ENCODE measurements around the gene GNB4.

GNB4 gene

GRCh38 chr3:179418610-179419009 is 32.7 kb downstream of the GNB4 start:
- Mint-ChIP-seq H3K4me3 (no peak overlapping the region), H3K27me3 (no peaks in the 10 kb centered on the region), H3K9me3 (no peaks in the 10 kb centered on the region), H3K4me1 (no peaks in the 10 kb centered on the region), H3K36me3 (ENCODE audit: low read depth) (no peaks in the 10 kb centered on the region), H3K27ac (no peak overlapping the region)
- ATAC-seq (no peak), DNase-seq (no peak)

GRCh38 chr3:179416681-179417080 is 34.6 kb downstream of the GNB4 start:
- H3K4me3 Mint-ChIP-seq: no peak overlapping the region
- no peaks in the 10 kb centered on the region for H3K9me3 Mint-ChIP-seq
- no peaks in the 10 kb centered on the region for H3K4me1 Mint-ChIP-seq
- H3K27ac Mint-ChIP-seq: no peak overlapping the region
- no peaks in the 10 kb centered on the region for H3K36me3 Mint-ChIP-seq (ENCODE audit: low read depth)
- DNase-seq: no peak
- ATAC-seq: no peak
- H3K27me3 Mint-ChIP-seq: no peaks in the 10 kb centered on the region

GRCh38 chr3:179415377-179415776 is 35.9 kb downstream of the GNB4 start:
- no peak overlapping the region for H3K4me3 Mint-ChIP-seq
- H3K27me3 Mint-ChIP-seq: no peaks in the 10 kb centered on the region
- H3K27ac Mint-ChIP-seq: no peak overlapping the region
- no peaks in the 10 kb centered on the region for H3K9me3 Mint-ChIP-seq
- H3K36me3 Mint-ChIP-seq (ENCODE audit: low read depth): no peaks in the 10 kb centered on the region
- ATAC-seq: no peak
- no peak for DNase-seq
- no peaks in the 10 kb centered on the region for H3K4me1 Mint-ChIP-seq

GRCh38 chr3:179414804-179415203 is 36.5 kb downstream of the GNB4 start:
- H3K27ac Mint-ChIP-seq: no peak overlapping the region

GRCh38 chr3:179410999-179411398 is 40.3 kb downstream of the GNB4 start:
- DNase-seq: no peak
- no peaks in the 10 kb centered on the region for H3K9me3 Mint-ChIP-seq
- no peaks in the 10 kb centered on the region for H3K36me3 Mint-ChIP-seq (ENCODE audit: low read depth)
- no peak overlapping the region for H3K27ac Mint-ChIP-seq
- no peaks in the 10 kb centered on the region for H3K27me3 Mint-ChIP-seq
- H3K4me3 Mint-ChIP-seq: no peak overlapping the region
- ATAC-seq: no peak
- H3K4me1 Mint-ChIP-seq: no peaks in the 10 kb centered on the region

More at GRCh38 chr3:179414804-179415203, 36.5 kb downstream of the GNB4 start:
- H3K4me3 Mint-ChIP-seq: no peak overlapping the region
- DNase-seq: no peak
- no peaks in the 10 kb centered on the region for H3K4me1 Mint-ChIP-seq
- H3K9me3 Mint-ChIP-seq: no peaks in the 10 kb centered on the region
- H3K27me3 Mint-ChIP-seq: no peaks in the 10 kb centered on the region
- no peaks in the 10 kb centered on the region for H3K36me3 Mint-ChIP-seq (ENCODE audit: low read depth)
- no peak for ATAC-seq

GRCh38 chr3:179410331-179410730 is 40.9 kb downstream of the GNB4 start:
- Mint-ChIP-seq H3K9me3 (no peaks in the 10 kb centered on the region), H3K4me1 (no peaks in the 10 kb centered on the region), H3K36me3 (ENCODE audit: low read depth) (no peaks in the 10 kb centered on the region), H3K4me3 (no peak overlapping the region), H3K27ac (no peak overlapping the region), H3K27me3 (no peaks in the 10 kb centered on the region)
- ATAC-seq (no peak), DNase-seq (no peak)

- Mint-ChIP-seq H3K27ac (no peak overlapping the region), H3K4me1 (no peaks in the 10 kb centered on the region)
These were observed 47.0 kb downstream of the GNB4 start for GRCh38 chr3:179404307-179404706.

GRCh38 chr3:179402963-179403362 is 48.3 kb downstream of the GNB4 start:
- no peaks in the 10 kb centered on the region for H3K27me3 Mint-ChIP-seq
- no peak overlapping the region for H3K27ac Mint-ChIP-seq
- no peak for ATAC-seq
- DNase-seq: no peak
- H3K36me3 Mint-ChIP-seq (ENCODE audit: low read depth): peaks cover 2% of the 10 kb centered on the region
- no peak overlapping the region for H3K4me3 Mint-ChIP-seq
- no peaks in the 10 kb centered on the region for H3K4me1 Mint-ChIP-seq
- H3K9me3 Mint-ChIP-seq: no peaks in the 10 kb centered on the region

More at GRCh38 chr3:179404307-179404706, 47.0 kb downstream of the GNB4 start:
- no peaks in the 10 kb centered on the region for H3K27me3 Mint-ChIP-seq
- H3K36me3 Mint-ChIP-seq (ENCODE audit: low read depth): peaks cover 2% of the 10 kb centered on the region
- H3K4me3 Mint-ChIP-seq: no peak overlapping the region
- ATAC-seq: no peak
- H3K9me3 Mint-ChIP-seq: no peaks in the 10 kb centered on the region
- DNase-seq: no peak

- DNase-seq (no peak), ATAC-seq (no peak)
- Mint-ChIP-seq H3K9me3 (no peaks in the 10 kb centered on the region), H3K27ac (no peak overlapping the region), H3K4me1 (no peaks in the 10 kb centered on the region), H3K27me3 (no peaks in the 10 kb centered on the region), H3K4me3 (no peak overlapping the region), H3K36me3 (ENCODE audit: low read depth) (peaks cover 7% of the 10 kb centered on the region)
These were observed 49.7 kb downstream of the GNB4 start for GRCh38 chr3:179401561-179401960.

- no peak for ATAC-seq
- Mint-ChIP-seq H3K27ac (no peak overlapping the region), H3K4me3 (no peak overlapping the region), H3K4me1 (no peaks in the 10 kb centered on the region), H3K36me3 (ENCODE audit: low read depth) (peaks cover 18% of the 10 kb centered on the region), H3K9me3 (no peaks in the 10 kb centered on the region), H3K27me3 (no peaks in the 10 kb centered on the region)
- DNase-seq: no peak
These were observed 52.6 kb downstream of the GNB4 start for GRCh38 chr3:179398574-179399231.

- DNase-seq (no peak), ATAC-seq (no peak)
- H3K9me3 Mint-ChIP-seq: no peaks in the 10 kb centered on the region
- H3K27ac Mint-ChIP-seq: no peak overlapping the region
- H3K4me3 Mint-ChIP-seq: no peak overlapping the region
- no peaks in the 10 kb centered on the region for H3K4me1 Mint-ChIP-seq
- peaks cover 41% of the 10 kb centered on the region for H3K36me3 Mint-ChIP-seq (ENCODE audit: low read depth)
- no peaks in the 10 kb centered on the region for H3K27me3 Mint-ChIP-seq
These were observed 59.4 kb downstream of the GNB4 start for GRCh38 chr3:179391906-179392305.

GRCh38 chr3:179376474-179376873 is 74.8 kb downstream of the GNB4 start:
- no peaks in the 10 kb centered on the region for H3K27me3 Mint-ChIP-seq
- no peaks in the 10 kb centered on the region for H3K4me1 Mint-ChIP-seq
- no peak overlapping the region for H3K27ac Mint-ChIP-seq
- no peaks in the 10 kb centered on the region for H3K9me3 Mint-ChIP-seq
- peaks cover 37% of the 10 kb centered on the region for H3K36me3 Mint-ChIP-seq (ENCODE audit: low read depth)
- H3K4me3 Mint-ChIP-seq: no peak overlapping the region
- DNase-seq (no peak), ATAC-seq (no peak)

GRCh38 chr3:179375091-179375999 is 75.9 kb downstream of the GNB4 start:
- no peak overlapping the region for H3K4me3 Mint-ChIP-seq
- no peaks in the 10 kb centered on the region for H3K27me3 Mint-ChIP-seq
- DNase-seq: no peak
- no peak overlapping the region for H3K27ac Mint-ChIP-seq
- H3K9me3 Mint-ChIP-seq: no peaks in the 10 kb centered on the region
- H3K36me3 Mint-ChIP-seq (ENCODE audit: low read depth): peaks cover 39% of the 10 kb centered on the region
- H3K4me1 Mint-ChIP-seq: no peaks in the 10 kb centered on the region
- no peak for ATAC-seq

GRCh38 chr3:179373938-179374337 is 77.3 kb downstream of the GNB4 start:
- no peak overlapping the region for H3K4me3 Mint-ChIP-seq
- no peak overlapping the region for H3K27ac Mint-ChIP-seq
- H3K27me3 Mint-ChIP-seq: no peaks in the 10 kb centered on the region

GRCh38 chr3:179369621-179370020 is 81.6 kb downstream of the GNB4 start:
- Mint-ChIP-seq H3K9me3 (no peaks in the 10 kb centered on the region), H3K27ac (no peak overlapping the region), H3K4me1 (no peaks in the 10 kb centered on the region), H3K36me3 (ENCODE audit: low read depth) (peaks cover 31% of the 10 kb centered on the region), H3K4me3 (no peak overlapping the region), H3K27me3 (no peaks in the 10 kb centered on the region)
- DNase-seq: no peak
- no peak for ATAC-seq

More at GRCh38 chr3:179373938-179374337, 77.3 kb downstream of the GNB4 start:
- Mint-ChIP-seq H3K9me3 (no peaks in the 10 kb centered on the region), H3K4me1 (no peaks in the 10 kb centered on the region), H3K36me3 (ENCODE audit: low read depth) (peaks cover 33% of the 10 kb centered on the region)
- DNase-seq (no peak), ATAC-seq (no peak)

Measured in activated naive CD8-positive, alpha-beta T cell treated with anti-CD3 and anti-CD28 coated beads, Interleukin-2, amount 50 U/mL, for 24 hours (primary cell).